ENCODE measurements around the gene ADGRV1. TPM values are rescaled to one million over a fixed set of nuclear protein-coding genes. Genes with fewer than 3 reads are reported as not detected.
"Not testable (repeated sequence)": the region's sequence is repeated elsewhere in the genome, so short reads cannot be mapped to it uniquely, and the experiment has no call there.

Gene ADGRV1
- polyA plus RNA-seq, 4 donors: 2.6 to 2.9 (median 2.7) TPM; not detected in 1

DNA sequence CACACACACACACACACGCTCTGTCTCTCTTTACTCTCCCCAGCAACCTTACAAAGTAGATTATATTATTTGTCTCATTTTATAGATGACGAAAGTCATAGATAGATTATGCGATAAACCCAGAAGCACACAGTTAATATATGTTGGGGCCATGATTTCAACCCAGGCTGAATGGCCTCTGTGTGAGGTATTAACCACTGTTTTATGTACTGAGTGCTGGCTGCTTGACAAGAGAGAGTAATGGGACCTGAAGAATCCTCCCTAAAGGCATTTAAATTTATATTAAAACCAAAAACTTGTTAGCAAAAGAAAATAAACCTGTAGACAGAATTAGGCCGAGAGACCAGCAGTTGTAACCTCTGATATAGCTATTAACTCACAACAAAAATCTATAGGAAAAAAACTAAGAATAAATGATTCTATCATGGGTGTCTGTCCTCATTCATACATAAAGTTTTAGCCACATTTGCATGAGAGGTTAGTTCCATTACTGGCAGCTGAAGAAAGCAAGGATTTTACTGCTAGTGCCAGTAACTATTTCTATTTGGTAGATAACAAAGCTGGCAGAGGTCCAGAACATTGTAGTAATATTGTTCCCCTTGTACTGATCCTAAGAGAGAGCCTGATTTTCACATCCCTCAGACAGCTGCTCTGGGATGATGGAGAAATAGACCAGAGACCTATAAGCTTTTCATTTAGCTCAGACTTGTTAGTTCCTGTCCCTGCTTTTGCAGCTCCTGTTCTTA, 250.9 kb downstream of the ADGRV1 start:
- WGBS, 3 donors: 78 to 86% (median 79%) methylated on average over 4 of the region's 4 CpGs
- Histone ChIP-seq H3K4me1 (ENCODE audit: control insufficient read depth in 3 of 3, insufficient read depth in 2 of 3, low read depth in 1 of 3, low read length in 2 of 3) (no peaks in the 10 kb centered on the region), H3K27me3 (ENCODE audit: control insufficient read depth in 3 of 3, insufficient read depth in 3 of 3, low read length in 3 of 3) (no peaks in the 10 kb centered on the region), H3K4me3 (ENCODE audit: low read depth in 1 of 3, low read length in 3 of 3) (no peak overlapping the region), H3K9me3 (ENCODE audit: control insufficient read depth in 2 of 2, insufficient read depth in 1 of 2, low read depth in 1 of 2, low read length in 1 of 2) (no peaks in the 10 kb centered on the region), H3K27ac (ENCODE audit: low read depth in 1 of 3, low read length in 2 of 3) (no peak overlapping the region), H3K36me3 (ENCODE audit: control insufficient read depth in 3 of 3, insufficient read depth in 2 of 3, low read depth in 1 of 3, low read length in 3 of 3) (no peaks in the 10 kb centered on the region)
- DNase-seq (peak in 1 of 2 donors; percentile 21), FAIRE-seq (no peak)

DNA sequence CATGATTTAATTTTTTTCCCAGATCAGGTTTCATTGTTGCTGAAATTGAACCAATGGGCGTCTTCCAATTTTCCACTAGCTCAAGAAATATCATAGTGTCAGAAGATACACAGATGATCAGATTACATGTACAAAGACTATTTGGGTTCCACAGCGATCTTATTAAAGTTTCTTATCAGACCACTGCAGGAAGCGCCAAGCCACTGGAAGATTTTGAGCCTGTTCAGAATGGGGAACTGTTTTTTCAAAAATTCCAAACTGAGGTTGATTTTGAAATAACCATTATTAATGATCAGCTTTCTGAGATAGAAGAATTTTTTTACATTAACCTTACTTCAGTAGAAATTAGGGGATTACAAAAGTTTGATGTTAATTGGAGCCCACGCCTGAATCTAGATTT, 251.6 kb downstream of the ADGRV1 start:
- Histone ChIP-seq H3K4me3 (ENCODE audit: low read depth in 1 of 3, low read length in 3 of 3) (no peak overlapping the region), H3K36me3 (ENCODE audit: control insufficient read depth in 3 of 3, insufficient read depth in 2 of 3, low read depth in 1 of 3, low read length in 3 of 3) (no peaks in the 10 kb centered on the region), H3K27ac (ENCODE audit: low read depth in 1 of 3, low read length in 2 of 3) (no peak overlapping the region), H3K9me3 (ENCODE audit: control insufficient read depth in 2 of 2, insufficient read depth in 1 of 2, low read depth in 1 of 2, low read length in 1 of 2) (no peaks in the 10 kb centered on the region), H3K27me3 (ENCODE audit: control insufficient read depth in 3 of 3, insufficient read depth in 3 of 3, low read length in 3 of 3) (no peaks in the 10 kb centered on the region), H3K4me1 (ENCODE audit: control insufficient read depth in 3 of 3, insufficient read depth in 2 of 3, low read depth in 1 of 3, low read length in 2 of 3) (no peaks in the 10 kb centered on the region)
- FAIRE-seq: no peak
- 77 to 92% (median 78%) methylated on average over 4 of the region's 4 CpGs for WGBS, 3 donors
- no peak for DNase-seq

DNA sequence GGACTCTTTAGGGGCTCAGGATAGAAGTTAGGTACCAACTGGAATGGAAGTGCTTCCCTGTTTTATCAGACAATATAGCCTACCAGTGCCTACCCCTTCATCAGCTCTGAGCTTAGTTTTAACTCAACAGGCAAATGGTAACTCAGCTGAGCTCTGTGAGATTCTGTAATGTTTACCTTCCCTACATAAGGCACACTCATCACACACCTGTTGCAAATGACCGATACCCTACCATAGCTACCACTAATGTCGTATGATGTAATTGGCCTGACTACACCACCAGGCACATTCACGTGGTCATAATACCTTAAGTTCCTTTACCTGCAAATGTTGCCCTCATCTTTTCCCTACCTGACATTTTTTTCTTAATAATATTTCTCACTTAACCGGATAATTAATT, 254.8 kb downstream of the ADGRV1 start:
- DNase-seq: no peak
- no peaks in the 10 kb centered on the region for H3K36me3 ChIP-seq (ENCODE audit: control insufficient read depth in 3 of 3, insufficient read depth in 2 of 3, low read depth in 1 of 3, low read length in 3 of 3)
- 78 to 95% (median 92%) methylated on average over 4 of the region's 4 CpGs for WGBS, 3 donors
- no peaks in the 10 kb centered on the region for H3K9me3 ChIP-seq (ENCODE audit: control insufficient read depth in 2 of 2, insufficient read depth in 1 of 2, low read depth in 1 of 2, low read length in 1 of 2)
- H3K4me3 ChIP-seq (ENCODE audit: low read depth in 1 of 3, low read length in 3 of 3): no peak overlapping the region
- FAIRE-seq: no peak
- H3K27ac ChIP-seq (ENCODE audit: low read depth in 1 of 3, low read length in 2 of 3): no peak overlapping the region
- no peaks in the 10 kb centered on the region for H3K27me3 ChIP-seq (ENCODE audit: control insufficient read depth in 3 of 3, insufficient read depth in 3 of 3, low read length in 3 of 3)
- H3K4me1 ChIP-seq (ENCODE audit: control insufficient read depth in 3 of 3, insufficient read depth in 2 of 3, low read depth in 1 of 3, low read length in 2 of 3): no peaks in the 10 kb centered on the region

DNA sequence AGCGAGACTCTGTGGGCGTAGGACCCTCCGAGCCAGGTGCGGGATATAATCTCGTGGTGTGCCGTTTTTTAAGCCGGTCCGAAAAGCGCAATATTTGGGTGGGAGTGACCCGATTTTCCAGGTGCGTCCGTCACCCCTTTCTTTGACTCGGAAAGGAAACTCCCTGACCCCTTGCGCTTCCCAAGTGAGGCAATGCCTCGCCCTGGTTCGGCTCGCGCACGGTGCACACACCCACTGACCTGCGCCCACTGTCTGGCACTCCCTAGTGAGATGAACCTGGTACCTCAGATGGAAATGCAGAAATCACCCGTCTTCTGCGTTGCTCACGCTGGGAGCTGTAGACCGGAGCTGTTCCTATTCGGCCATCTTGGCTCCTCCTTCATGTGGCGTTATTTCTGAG, 263.5 kb downstream of the ADGRV1 start:
- DNase-seq; H3K4me3 ChIP-seq (ENCODE audit: low read depth in 1 of 3, low read length in 3 of 3); H3K9me3 ChIP-seq (ENCODE audit: control insufficient read depth in 2 of 2, insufficient read depth in 1 of 2, low read depth in 1 of 2, low read length in 1 of 2); H3K4me1 ChIP-seq (ENCODE audit: control insufficient read depth in 3 of 3, insufficient read depth in 2 of 3, low read depth in 1 of 3, low read length in 2 of 3); H3K27me3 ChIP-seq (ENCODE audit: control insufficient read depth in 3 of 3, insufficient read depth in 3 of 3, low read length in 3 of 3); H3K27ac ChIP-seq (ENCODE audit: low read depth in 1 of 3, low read length in 2 of 3); FAIRE-seq; H3K36me3 ChIP-seq (ENCODE audit: control insufficient read depth in 3 of 3, insufficient read depth in 2 of 3, low read depth in 1 of 3, low read length in 3 of 3): not testable (repeated sequence)
- WGBS, 3 donors: 90 to 96% (median 91%) methylated on average over 20 to 26 of the region's 26 CpGs

DNA sequence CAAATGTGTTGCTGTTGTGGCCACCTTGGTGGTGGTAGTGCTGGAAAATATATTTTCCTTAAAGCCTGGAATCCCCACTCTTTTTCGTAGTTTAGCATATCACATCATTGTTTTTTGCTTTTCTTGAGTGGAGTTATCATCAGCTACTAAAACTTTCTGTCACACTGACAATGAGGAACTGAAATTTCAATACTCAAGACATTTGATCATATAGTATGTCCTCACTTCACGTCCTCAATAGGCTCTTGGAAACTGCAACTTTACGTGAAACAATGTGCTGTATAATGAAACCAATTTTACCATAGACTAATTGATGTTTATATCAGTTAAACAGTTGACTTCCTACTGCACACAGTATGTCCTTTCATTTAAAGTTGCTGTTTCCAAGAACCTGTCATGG, 265.8 kb downstream of the ADGRV1 start:
- peaks cover 0 to 2% (median under 1%) of the 10 kb centered on the region in 3 donors for H3K4me1 ChIP-seq (ENCODE audit: control insufficient read depth in 3 of 3, insufficient read depth in 2 of 3, low read depth in 1 of 3, low read length in 2 of 3)
- no peak overlapping the region for H3K4me3 ChIP-seq (ENCODE audit: low read depth in 1 of 3, low read length in 3 of 3)
- WGBS, 3 donors: 81 to 90% (median 83%) methylated on average over 3 of the region's 3 CpGs

DNA sequence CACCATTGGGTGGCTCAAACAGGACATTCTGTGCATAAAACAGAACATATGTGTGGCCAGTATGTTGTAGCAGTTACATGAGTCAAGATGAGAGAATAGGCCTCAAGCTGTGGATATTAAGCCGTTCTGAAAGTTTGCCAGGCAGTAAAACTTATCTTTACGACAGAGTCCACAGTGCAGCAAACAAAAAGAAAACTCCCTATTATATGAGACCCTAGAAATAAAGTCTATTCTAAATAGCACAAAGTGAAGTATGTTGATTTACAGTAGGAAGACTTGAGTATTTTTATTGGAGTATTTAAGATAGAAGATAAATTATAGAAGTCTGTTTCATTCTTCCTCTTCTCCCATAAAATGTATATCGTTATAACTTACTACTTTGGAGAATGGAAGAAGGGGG, 271.5 kb downstream of the ADGRV1 start:
- WGBS, 3 donors: 13 to 66% (median 44%) methylated on average over 3 of the region's 3 CpGs
- H3K9me3 ChIP-seq (ENCODE audit: control insufficient read depth in 2 of 2, insufficient read depth in 1 of 2, low read depth in 1 of 2, low read length in 1 of 2): no peaks in the 10 kb centered on the region
- H3K36me3 ChIP-seq (ENCODE audit: control insufficient read depth in 3 of 3, insufficient read depth in 2 of 3, low read depth in 1 of 3, low read length in 3 of 3): no peaks in the 10 kb centered on the region
- H3K4me1 ChIP-seq (ENCODE audit: control insufficient read depth in 3 of 3, insufficient read depth in 2 of 3, low read depth in 1 of 3, low read length in 2 of 3): peaks cover 0 to 15% (median 1%) of the 10 kb centered on the region in 3 donors
- H3K4me3 ChIP-seq (ENCODE audit: low read depth in 1 of 3, low read length in 3 of 3): no peak overlapping the region
- peak; percentile 75 to 89 for DNase-seq
- FAIRE-seq: peak; percentile 5
- H3K27me3 ChIP-seq (ENCODE audit: control insufficient read depth in 3 of 3, insufficient read depth in 3 of 3, low read length in 3 of 3): no peaks in the 10 kb centered on the region
- H3K27ac ChIP-seq (ENCODE audit: low read depth in 1 of 3, low read length in 2 of 3): peak overlapping the region in 1 of 3 donors; percentile 47

More for the DNA sequence above, 265.8 kb downstream of the ADGRV1 start:
- DNase-seq: no peak
- H3K36me3 ChIP-seq (ENCODE audit: control insufficient read depth in 3 of 3, insufficient read depth in 2 of 3, low read depth in 1 of 3, low read length in 3 of 3): no peaks in the 10 kb centered on the region
- H3K27me3 ChIP-seq (ENCODE audit: control insufficient read depth in 3 of 3, insufficient read depth in 3 of 3, low read length in 3 of 3): no peaks in the 10 kb centered on the region
- H3K27ac ChIP-seq (ENCODE audit: low read depth in 1 of 3, low read length in 2 of 3): no peak overlapping the region
- no peak for FAIRE-seq
- H3K9me3 ChIP-seq (ENCODE audit: control insufficient read depth in 2 of 2, insufficient read depth in 1 of 2, low read depth in 1 of 2, low read length in 1 of 2): no peaks in the 10 kb centered on the region

DNA sequence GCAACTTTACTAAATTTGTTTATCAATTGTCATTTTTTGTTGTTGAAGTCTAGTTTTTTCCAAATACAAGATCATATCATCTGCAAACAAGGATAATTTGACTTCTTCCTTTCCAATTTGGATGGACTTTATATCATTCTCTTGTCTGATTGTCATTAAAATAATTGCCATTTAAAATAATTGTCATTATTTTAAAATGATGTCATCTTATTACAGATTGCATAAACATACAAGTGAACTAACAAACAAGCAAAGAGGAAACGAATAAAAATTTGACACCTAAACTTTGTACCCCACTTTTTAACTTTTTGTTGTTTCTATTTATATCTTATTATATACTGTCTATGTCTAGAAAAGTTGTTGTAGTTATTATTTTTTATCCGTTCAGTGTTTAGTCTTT, 275.2 kb downstream of the ADGRV1 start:
- Histone ChIP-seq H3K4me3 (ENCODE audit: low read depth in 1 of 3, low read length in 3 of 3) (no peak overlapping the region), H3K36me3 (ENCODE audit: control insufficient read depth in 3 of 3, insufficient read depth in 2 of 3, low read depth in 1 of 3, low read length in 3 of 3) (no peaks in the 10 kb centered on the region), H3K27ac (ENCODE audit: low read depth in 1 of 3, low read length in 2 of 3) (no peak overlapping the region), H3K4me1 (ENCODE audit: control insufficient read depth in 3 of 3, insufficient read depth in 2 of 3, low read depth in 1 of 3, low read length in 2 of 3) (peaks cover 0 to 15% (median 1%) of the 10 kb centered on the region in 3 donors), H3K9me3 (ENCODE audit: control insufficient read depth in 2 of 2, insufficient read depth in 1 of 2, low read depth in 1 of 2, low read length in 1 of 2) (no peaks in the 10 kb centered on the region), H3K27me3 (ENCODE audit: control insufficient read depth in 3 of 3, insufficient read depth in 3 of 3, low read length in 3 of 3) (no peaks in the 10 kb centered on the region)
- 73 to 88% (median 74%) methylated on average over 2 of the region's 2 CpGs for WGBS, 3 donors
- DNase-seq (no peak), FAIRE-seq (peak; percentile 26)

DNA sequence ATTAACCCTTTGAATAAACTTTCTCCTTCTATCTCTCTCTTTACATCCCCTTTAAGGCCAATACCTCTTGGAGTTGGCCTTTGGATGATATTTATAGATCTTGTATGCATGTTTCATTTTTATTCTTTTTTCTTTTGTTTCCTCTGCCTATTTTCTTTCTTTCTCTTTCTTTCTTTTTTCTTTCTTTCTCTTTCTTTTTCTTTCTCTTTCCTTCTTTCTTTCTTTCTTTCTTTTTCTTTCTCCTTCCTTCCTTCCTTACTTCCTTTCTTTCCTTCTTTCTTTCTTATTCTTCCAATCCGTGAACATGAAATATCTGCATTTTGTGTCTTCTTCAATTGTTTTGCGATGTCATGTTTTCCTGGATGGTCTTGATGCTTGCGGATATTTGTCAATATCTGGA, 276.1 kb downstream of the ADGRV1 start:
- DNase-seq (no peak), FAIRE-seq (no peak)
- WGBS, 3 donors: 80 to 98% (median 94%) methylated on average over 3 of the region's 3 CpGs

DNA sequence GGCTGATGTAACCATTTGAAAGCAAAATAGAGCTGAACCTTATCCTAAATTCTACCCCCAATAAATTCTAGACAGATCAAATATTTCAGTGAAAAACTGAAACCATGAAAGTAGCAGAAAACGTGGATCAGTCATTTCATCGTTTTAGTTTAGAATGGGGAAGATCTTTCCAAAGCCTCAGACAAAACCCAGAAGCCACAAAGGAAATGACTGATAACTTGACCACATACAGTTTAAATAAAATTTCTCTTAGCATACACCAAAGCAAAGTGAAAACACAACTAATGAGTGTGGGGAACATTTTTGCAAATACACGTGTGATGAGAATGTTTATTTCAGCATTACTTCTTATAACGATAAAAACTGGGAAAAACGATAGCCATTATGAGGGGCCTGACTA, 284.8 kb downstream of the ADGRV1 start:
- WGBS, 3 donors: 51 to 86% (median 56%) methylated on average over 5 of the region's 5 CpGs
- DNase-seq (no peak), FAIRE-seq (no peak)
- no peaks in the 10 kb centered on the region for H3K36me3 ChIP-seq (ENCODE audit: control insufficient read depth in 3 of 3, insufficient read depth in 2 of 3, low read depth in 1 of 3, low read length in 3 of 3)
- no peaks in the 10 kb centered on the region for H3K9me3 ChIP-seq (ENCODE audit: control insufficient read depth in 2 of 2, insufficient read depth in 1 of 2, low read depth in 1 of 2, low read length in 1 of 2)
- H3K4me1 ChIP-seq (ENCODE audit: control insufficient read depth in 3 of 3, insufficient read depth in 2 of 3, low read depth in 1 of 3, low read length in 2 of 3): no peaks in the 10 kb centered on the region
- no peak overlapping the region for H3K4me3 ChIP-seq (ENCODE audit: low read depth in 1 of 3, low read length in 3 of 3)
- no peak overlapping the region for H3K27ac ChIP-seq (ENCODE audit: low read depth in 1 of 3, low read length in 2 of 3)
- no peaks in the 10 kb centered on the region for H3K27me3 ChIP-seq (ENCODE audit: control insufficient read depth in 3 of 3, insufficient read depth in 3 of 3, low read length in 3 of 3)

More for the DNA sequence above, 276.1 kb downstream of the ADGRV1 start:
- Histone ChIP-seq H3K27me3 (ENCODE audit: control insufficient read depth in 3 of 3, insufficient read depth in 3 of 3, low read length in 3 of 3) (no peaks in the 10 kb centered on the region), H3K9me3 (ENCODE audit: control insufficient read depth in 2 of 2, insufficient read depth in 1 of 2, low read depth in 1 of 2, low read length in 1 of 2) (no peaks in the 10 kb centered on the region), H3K36me3 (ENCODE audit: control insufficient read depth in 3 of 3, insufficient read depth in 2 of 3, low read depth in 1 of 3, low read length in 3 of 3) (no peaks in the 10 kb centered on the region), H3K4me3 (ENCODE audit: low read depth in 1 of 3, low read length in 3 of 3) (no peak overlapping the region), H3K4me1 (ENCODE audit: control insufficient read depth in 3 of 3, insufficient read depth in 2 of 3, low read depth in 1 of 3, low read length in 2 of 3) (peaks cover 0 to 9% (median 0%) of the 10 kb centered on the region in 3 donors), H3K27ac (ENCODE audit: low read depth in 1 of 3, low read length in 2 of 3) (no peak overlapping the region)
